GM23248 (cell line): ENCODE measurements around the gene NCOA1. TPM values are rescaled to one million over a fixed set of nuclear protein-coding genes. Genes with fewer than 3 reads are reported as not detected.
"Not testable (repeated sequence)": the region's sequence is repeated elsewhere in the genome, so short reads cannot be mapped to it uniquely, and the experiment has no call there.

Experiments
- DNase-seq: peaks from one replicate; pipeline ENCODE4 v3.0.0-alpha.2; 2015
- H2AFZ ChIP-seq: fragments of 200-600 bp; sonication (generic); 2 replicates; pipeline ENCODE4 v1.6.1; 2016; ENCODE audit warnings: antibody characterized with exemption
- H3F3A ChIP-seq: fragments of 200-600 bp; sonication (generic); 2 replicates; pipeline ENCODE4 v1.6.1; 2016; ENCODE audit warnings: mild to moderate bottlenecking, antibody characterized with exemption, mixed run types; ENCODE audit not compliant: insufficient read depth
- H3K27ac ChIP-seq: fragments of 200-600 bp; sonication (generic); 2 replicates; pipeline ENCODE4 v1.5.1; 2016; ENCODE audit warnings: mild to moderate bottlenecking
- H3K27me3 ChIP-seq: fragments of 200-600 bp; sonication (generic); replicated peaks from 2 replicates; pipeline ENCODE4 v1.6.1; 2016; ENCODE audit warnings: mild to moderate bottlenecking; ENCODE audit not compliant: insufficient read depth
- H3K36me3 ChIP-seq: fragments of 200-600 bp; sonication (generic); 2 replicates; pipeline ENCODE4 v1.6.1; 2016; ENCODE audit warnings: low read depth, mild to moderate bottlenecking
- H3K4me1 ChIP-seq: fragments of 200-600 bp; sonication (generic); 2 replicates; pipeline ENCODE4 v1.6.1; 2016; ENCODE audit warnings: mild to moderate bottlenecking; ENCODE audit not compliant: insufficient read depth
- H3K4me2 ChIP-seq: fragments of 200-600 bp; sonication (generic); one replicate; pipeline ENCODE4 v1.6.1; 2016; ENCODE audit warnings: mild to moderate bottlenecking; ENCODE audit not compliant: unreplicated experiment
- H3K4me3 ChIP-seq: fragments of 200-600 bp; sonication (generic); 2 replicates; pipeline ENCODE4 v1.5.1; 2016; ENCODE audit warnings: mild to moderate bottlenecking
- H3K79me2 ChIP-seq: fragments of 200-600 bp; sonication (generic); 2 replicates; pipeline ENCODE4 v1.6.1; 2016; ENCODE audit warnings: mild to moderate bottlenecking; ENCODE audit not compliant: insufficient read depth
- H3K9ac ChIP-seq: fragments of 200-600 bp; sonication (generic); 2 replicates; pipeline ENCODE4 v1.6.1; 2016; ENCODE audit warnings: mild to moderate bottlenecking
- H3K9me2 ChIP-seq: fragments of 200-600 bp; sonication (generic); 2 replicates; pipeline ENCODE4 v1.6.1; 2016; ENCODE audit warnings: mixed run types, mild to moderate bottlenecking, moderate library complexity; ENCODE audit not compliant: insufficient read depth
- H3K9me3 ChIP-seq: fragments of 200-600 bp; sonication (generic); one replicate; pipeline ENCODE4 v1.6.1; 2017; ENCODE audit warnings: low read depth
- H4K20me1 ChIP-seq: fragments of 200-600 bp; sonication (generic); 2 replicates; pipeline ENCODE4 v1.6.0; 2016; ENCODE audit not compliant: insufficient read depth
- EZH2 ChIP-seq: fragments of 200-600 bp; sonication (generic); IDR thresholded peaks from 2 replicates; pipeline ENCODE4 v1.6.1; 2018; ENCODE audit warnings: antibody characterized with exemption, mild to moderate bottlenecking; ENCODE audit not compliant: insufficient read depth, poor library complexity, severe bottlenecking
- EZH2phosphoT487 ChIP-seq: fragments of 200-600 bp; sonication (generic); IDR thresholded peaks from 2 replicates; pipeline ENCODE4 v1.6.1; 2018; ENCODE audit warnings: antibody characterized with exemption, moderate library complexity, mild to moderate bottlenecking, low read depth; ENCODE audit not compliant: insufficient read depth
- WGBS, 2 experiments: methylation state at CpG; one replicate each; pipeline ENCODE4 v1.1.6; 2015 to 2017; ENCODE audit warnings: low lambda C conversion rate in 2 of 2, low coverage in 1 of 2; ENCODE audit errors: missing lambda C conversion rate in 2 of 2; 5-methylcytosine and 5-hydroxymethylcytosine counted together
- in situ Hi-C: fragments of 300-500 bp; cut with MboI; formaldehyde crosslinking; loops from 2 replicates; pipeline ENCODE4 v1.15.0; 2020
- polyA plus RNA-seq: library from polyadenylated mRNA; unstranded; fragments of >200 nt; fragmentation: Nextera tagmentation; extraction: Ambion mirVana; gene quantifications from 2 replicates; pipeline ENCODE4 v1.2.1, GENCODE V29; 2016
- total RNA-seq: library from RNA; depleted of rRNA; stranded (reverse); fragments of >200 nt; shearing (Covaris generic); gene quantifications from 2 replicates; pipeline ENCODE4 v1.2.3, GENCODE V29; 2014

Gene NCOA1
- total and polyA plus RNA-seq, 2 experiments from 2014 or later, result 2.6 to 8.0 TPM

- 96 to 98% methylated on average over 8 of the region's 8 CpGs for WGBS, 2 experiments
- Histone ChIP-seq H3K9me3 (no peaks in the 10 kb centered on the region), H3K4me1 (no peaks in the 10 kb centered on the region)
Measured at GRCh38 chr2:24565537-24565936, 74.5 kb downstream of the NCOA1 start.

DNA sequence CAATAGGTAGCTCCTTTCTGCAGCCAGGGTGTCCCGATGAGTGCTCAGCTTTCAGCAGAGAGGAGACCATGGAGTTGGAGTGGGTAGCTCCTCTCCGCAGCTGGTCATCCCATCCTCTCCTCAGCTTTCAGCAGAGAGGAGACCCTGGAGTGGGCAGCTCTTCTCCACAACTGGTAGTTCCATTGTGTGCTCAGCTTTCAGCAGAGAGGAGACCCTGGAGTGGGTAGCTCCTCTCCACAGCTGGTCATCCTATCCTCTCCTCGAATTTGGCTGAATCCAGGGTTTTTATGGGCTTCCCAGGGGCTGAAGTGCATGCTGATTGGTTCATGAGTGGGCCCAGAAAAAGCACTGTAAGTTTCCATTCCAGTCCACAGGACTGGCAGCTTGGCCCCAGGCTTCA, 75.2 kb downstream of the NCOA1 start:
- Histone ChIP-seq H4K20me1 (no peaks in the 10 kb centered on the region), H3F3A (no peaks in the 10 kb centered on the region), H3K36me3 (0 out of 2 replicates have a peak, but pooled peaks cover 4% of the 10 kb centered on the region), H3K9me3 (no peaks in the 10 kb centered on the region), H3K4me1 (no peaks in the 10 kb centered on the region), H3K27ac (no peak overlapping the region), H2AFZ (no peak overlapping the region), H3K9ac (no peak overlapping the region), H3K27me3 (no peaks in the 10 kb centered on the region), H3K79me2 (peaks cover 7% of the 10 kb centered on the region; the same call in 1 of the 2 replicates), H3K4me3 (no peak overlapping the region), H3K9me2 (no peaks in the 10 kb centered on the region), H3K4me2 (no peak overlapping the region)
- in situ Hi-C loops, result no loop called here
- 93 to 96% methylated on average over 3 of the region's 3 CpGs for WGBS, 2 experiments
- DNase-seq, result no peak
- no peak for TF ChIP-seq EZH2phosphoT487
- no peak for TF ChIP-seq EZH2

More at GRCh38 chr2:24565537-24565936, 74.5 kb downstream of the NCOA1 start:
- DNase-seq, result no peak
- Histone ChIP-seq H3F3A (no peaks in the 10 kb centered on the region), H3K9me2 (no peaks in the 10 kb centered on the region), H3K4me3 (no peak overlapping the region), H3K79me2 (peaks cover 11% of the 10 kb centered on the region; the same call in 1 of the 2 replicates), H2AFZ (no peak overlapping the region), H3K27me3 (no peaks in the 10 kb centered on the region), H3K36me3 (0 out of 2 replicates have a peak, but pooled peaks cover 4% of the 10 kb centered on the region), H3K9ac (no peak overlapping the region), H3K4me2 (no peak overlapping the region), H4K20me1 (no peaks in the 10 kb centered on the region), H3K27ac (no peak overlapping the region)
- TF ChIP-seq EZH2phosphoT487 (no peak), EZH2 (no peak)
- in situ Hi-C loops, result no loop called here

GRCh38 chr2:24566630-24567029, 75.6 kb downstream of the NCOA1 start:
- no peak overlapping the region for H3K4me2 ChIP-seq
- H2AFZ ChIP-seq, result no peak overlapping the region
- H3K4me3 ChIP-seq, result no peak overlapping the region
- no peak overlapping the region for H3K9ac ChIP-seq
- TF ChIP-seq EZH2phosphoT487 (no peak), EZH2 (no peak)
- no peaks in the 10 kb centered on the region for H3F3A ChIP-seq
- H3K79me2 ChIP-seq, result peaks cover 3% of the 10 kb centered on the region; the same call in 1 of the 2 replicates
- 95 to 97% methylated on average over 7 of the region's 7 CpGs for WGBS, 2 experiments
- no peaks in the 10 kb centered on the region for H3K9me3 ChIP-seq
- 0 out of 2 replicates have a peak, but pooled peaks cover 4% of the 10 kb centered on the region for H3K36me3 ChIP-seq
- no peak for DNase-seq
- H3K27ac ChIP-seq, result no peak overlapping the region
- no peaks in the 10 kb centered on the region for H3K4me1 ChIP-seq
- H4K20me1 ChIP-seq, result no peaks in the 10 kb centered on the region
- in situ Hi-C loops, result no loop called here
- H3K27me3 ChIP-seq, result no peaks in the 10 kb centered on the region
- no peaks in the 10 kb centered on the region for H3K9me2 ChIP-seq

- no peak overlapping the region for H3K9ac ChIP-seq
- H3K9me2 ChIP-seq, result no peaks in the 10 kb centered on the region
- no peak for DNase-seq
- no peaks in the 10 kb centered on the region for H3F3A ChIP-seq
- no peak overlapping the region for H3K4me2 ChIP-seq
- in situ Hi-C loops, result no loop called here
- H3K36me3 ChIP-seq, result 0 out of 2 replicates have a peak, but pooled peaks cover 4% of the 10 kb centered on the region
- H3K27me3 ChIP-seq, result no peaks in the 10 kb centered on the region
- no peaks in the 10 kb centered on the region for H3K9me3 ChIP-seq
- no peak overlapping the region for H2AFZ ChIP-seq
- no peak overlapping the region for H3K4me3 ChIP-seq
- H3K27ac ChIP-seq, result no peak overlapping the region
- H4K20me1 ChIP-seq, result no peaks in the 10 kb centered on the region
- H3K79me2 ChIP-seq, result no peaks in the 10 kb centered on the region
- no peaks in the 10 kb centered on the region for H3K4me1 ChIP-seq
- TF ChIP-seq EZH2phosphoT487 (no peak), EZH2 (no peak)
Measured at GRCh38 chr2:24568551-24568950, 77.5 kb downstream of the NCOA1 start.

- in situ Hi-C loops, result not testable (repeated sequence)
Measured at GRCh38 chr2:24569565-24569964, 78.5 kb downstream of the NCOA1 start.

More at GRCh38 chr2:24569565-24569964, 78.5 kb downstream of the NCOA1 start:
- H2AFZ ChIP-seq, H3K9ac ChIP-seq, H3K9me2 ChIP-seq, H3K79me2 ChIP-seq, H3K9me3 ChIP-seq, H3K4me3 ChIP-seq, H3K27ac ChIP-seq, H3K36me3 ChIP-seq, H3F3A ChIP-seq, H3K4me2 ChIP-seq, H3K4me1 ChIP-seq, H3K27me3 ChIP-seq, H4K20me1 ChIP-seq, DNase-seq: not testable (repeated sequence)
- WGBS, 2 experiments, result 87% methylated on average over 10 of the region's 10 CpGs
